ENCODE data around the gene SUB1. TPM values are rescaled to one million over a fixed set of nuclear protein-coding genes. Genes with fewer than 3 reads are reported as not detected.

Gene SUB1
- total RNA-seq, 1 donor from 2014 or later, result 119 TPM

- ATAC-seq (peak; percentile 41 to 76), DNase-seq (no peak)
- no peak overlapping the region for H3K27ac ChIP-seq
- no peaks in the 10 kb centered on the region for H3K27me3 ChIP-seq (ENCODE audit: low read depth)
- intact Hi-C loops (cut with DNase I), result no loop called here
- no peaks in the 10 kb centered on the region for H3K9me3 ChIP-seq
- no peak overlapping the region for H3K4me3 ChIP-seq
- TF ChIP-seq, protein P1, sequence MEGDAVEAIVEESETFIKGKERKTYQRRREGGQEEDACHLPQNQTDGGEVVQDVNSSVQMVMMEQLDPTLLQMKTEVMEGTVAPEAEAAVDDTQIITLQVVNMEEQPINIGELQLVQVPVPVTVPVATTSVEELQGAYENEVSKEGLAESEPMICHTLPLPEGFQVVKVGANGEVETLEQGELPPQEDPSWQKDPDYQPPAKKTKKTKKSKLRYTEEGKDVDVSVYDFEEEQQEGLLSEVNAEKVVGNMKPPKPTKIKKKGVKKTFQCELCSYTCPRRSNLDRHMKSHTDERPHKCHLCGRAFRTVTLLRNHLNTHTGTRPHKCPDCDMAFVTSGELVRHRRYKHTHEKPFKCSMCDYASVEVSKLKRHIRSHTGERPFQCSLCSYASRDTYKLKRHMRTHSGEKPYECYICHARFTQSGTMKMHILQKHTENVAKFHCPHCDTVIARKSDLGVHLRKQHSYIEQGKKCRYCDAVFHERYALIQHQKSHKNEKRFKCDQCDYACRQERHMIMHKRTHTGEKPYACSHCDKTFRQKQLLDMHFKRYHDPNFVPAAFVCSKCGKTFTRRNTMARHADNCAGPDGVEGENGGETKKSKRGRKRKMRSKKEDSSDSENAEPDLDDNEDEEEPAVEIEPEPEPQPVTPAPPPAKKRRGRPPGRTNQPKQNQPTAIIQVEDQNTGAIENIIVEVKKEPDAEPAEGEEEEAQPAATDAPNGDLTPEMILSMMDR (IDR thresholded peaks at IDR 0.05), result no peak
- no peaks in the 10 kb centered on the region for H3K4me1 ChIP-seq
- H3K36me3 ChIP-seq, result no peaks in the 10 kb centered on the region
Observed at GRCh38 chr5:32642276-32643002, 57.1 kb downstream of the SUB1 start.

- H3K36me3 ChIP-seq, result no peaks in the 10 kb centered on the region
- H3K27me3 ChIP-seq (ENCODE audit: low read depth), result no peaks in the 10 kb centered on the region
- intact Hi-C loops (cut with DNase I), result no loop called here
- no peak overlapping the region for H3K27ac ChIP-seq
- DNase-seq (no peak), ATAC-seq (no peak)
- H3K4me3 ChIP-seq, result no peak overlapping the region
- TF ChIP-seq, protein P1 (IDR thresholded peaks at IDR 0.05), result no peak
- no peaks in the 10 kb centered on the region for H3K9me3 ChIP-seq
- no peaks in the 10 kb centered on the region for H3K4me1 ChIP-seq
Observed at GRCh38 chr5:32645246-32645645, 59.9 kb downstream of the SUB1 start.

DNA sequence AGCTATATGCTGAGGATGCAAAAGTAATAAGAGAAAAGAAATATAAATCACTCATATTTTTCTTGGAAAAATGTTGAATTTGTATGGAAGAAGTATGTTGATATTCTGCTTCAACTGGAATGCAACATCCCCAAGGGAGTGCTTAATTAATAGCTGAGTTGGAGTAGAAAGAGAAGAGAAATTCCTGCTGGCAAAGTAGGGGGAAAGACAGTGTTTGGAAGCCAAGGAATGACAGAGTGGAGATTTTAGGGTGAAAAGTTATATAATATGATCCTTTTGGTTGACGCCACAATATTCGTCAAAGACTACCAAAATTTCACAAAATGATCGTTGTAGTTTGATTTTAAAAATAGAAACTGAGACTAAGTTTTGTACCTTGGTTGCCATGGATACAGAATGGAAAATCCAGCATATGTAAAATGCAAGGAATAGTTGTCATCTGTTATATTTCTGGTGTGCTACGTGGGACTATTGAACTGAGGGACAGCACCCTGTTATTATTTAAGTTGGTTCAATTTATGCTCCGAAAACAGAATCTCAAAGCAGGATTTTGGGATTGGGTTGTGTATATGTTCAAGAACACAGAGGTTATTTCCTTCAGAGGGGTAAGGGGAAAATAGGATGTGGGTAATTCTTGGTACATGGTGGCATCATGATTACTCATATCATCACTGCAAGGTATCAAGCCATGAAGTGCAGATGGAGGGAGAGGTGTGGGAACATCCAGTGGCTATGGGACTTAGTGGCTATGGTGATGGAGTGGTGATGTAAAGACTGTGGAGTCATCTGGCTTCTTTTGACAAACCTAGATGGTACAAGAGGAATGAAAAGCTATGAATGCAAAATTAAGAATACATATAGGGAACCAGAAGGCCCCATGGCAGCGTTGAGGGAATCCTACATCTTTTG, 61.0 kb downstream of the SUB1 start:
- H3K27me3 ChIP-seq (ENCODE audit: low read depth), result no peaks in the 10 kb centered on the region
- no peak overlapping the region for H3K27ac ChIP-seq
- DNase-seq, result no peak
- no peaks in the 10 kb centered on the region for H3K4me1 ChIP-seq
- ATAC-seq, result no peak
- TF ChIP-seq, protein P1 (IDR thresholded peaks at IDR 0.05), result no peak
- no peaks in the 10 kb centered on the region for H3K36me3 ChIP-seq
- no peaks in the 10 kb centered on the region for H3K9me3 ChIP-seq
- H3K4me3 ChIP-seq, result no peak overlapping the region
- intact Hi-C loops (cut with DNase I), result no loop called here

DNA sequence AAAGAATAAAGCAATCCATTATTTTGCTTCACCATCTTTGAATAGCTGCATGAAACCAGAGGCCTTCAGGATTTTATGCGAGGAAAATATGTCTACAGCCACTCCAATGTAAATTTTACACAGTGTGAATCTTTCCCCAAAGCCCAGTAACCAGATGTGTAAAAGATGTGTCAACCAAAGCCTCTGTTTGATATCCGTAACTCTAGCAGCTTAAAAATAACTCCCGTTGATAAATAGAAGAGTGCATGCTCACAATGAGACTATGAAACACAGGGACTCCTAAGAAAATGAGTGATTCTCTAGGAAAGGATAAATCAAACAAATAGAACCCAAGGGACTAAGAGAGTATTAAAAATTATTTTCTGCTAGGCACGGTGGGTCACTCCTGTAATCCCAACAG, 65.7 kb downstream of the SUB1 start:
- H3K9me3 ChIP-seq, result no peaks in the 10 kb centered on the region
- no peaks in the 10 kb centered on the region for H3K27me3 ChIP-seq (ENCODE audit: low read depth)
- no peak for ATAC-seq
- no peak for DNase-seq
- H3K36me3 ChIP-seq, result no peaks in the 10 kb centered on the region
- no peak overlapping the region for H3K27ac ChIP-seq
- intact Hi-C loops (cut with DNase I), result no loop called here
- H3K4me3 ChIP-seq, result no peak overlapping the region
- H3K4me1 ChIP-seq, result no peaks in the 10 kb centered on the region
- TF ChIP-seq, protein P1 (IDR thresholded peaks at IDR 0.05), result no peak

GRCh38 chr5:32651638-32652037, 66.3 kb downstream of the SUB1 start:
- Histone ChIP-seq H3K36me3 (no peaks in the 10 kb centered on the region), H3K9me3 (no peaks in the 10 kb centered on the region), H3K4me3 (no peak overlapping the region), H3K4me1 (no peaks in the 10 kb centered on the region), H3K27me3 (ENCODE audit: low read depth) (no peaks in the 10 kb centered on the region), H3K27ac (no peak overlapping the region)
- TF ChIP-seq, protein P1 (IDR thresholded peaks at IDR 0.05), result no peak
- DNase-seq, result no peak
- ATAC-seq, result no peak
- intact Hi-C loops (cut with DNase I), result no loop called here

Other genes starting within 250 kb of the SUB1 start
- gene ZFR, start 140.8 kb upstream of the SUB1 start, total RNA-seq, result 53.8 TPM
- 35.8 TPM for gene NPR3, start 125.8 kb downstream of the SUB1 start, total RNA-seq